HT1080 (cell line): ENCODE data around the gene PURB. TPM values are rescaled to one million over a fixed set of nuclear protein-coding genes. Genes with fewer than 3 reads are reported as not detected.
A peak's percentile ranks its signal among the peaks of the same experiment; 100 is the strongest.
"Not testable (repeated sequence)": the region's sequence is repeated elsewhere in the genome, so short reads cannot be mapped to it uniquely, and the experiment has no call there.

Experiments used
- DNase-seq: peaks from one replicate; pipeline ENCODE4 v3.0.0-alpha.2; 2015; ENCODE audit warnings: low read depth
- polyA plus RNA-seq, 2 experiments: library from polyadenylated mRNA; depleted of rRNA; stranded (reverse); fragments of >200 nt; gene quantifications; 2 replicates each; pipeline ENCODE4 v1.2.3, GENCODE V29; 2015
- total RNA-seq: library from RNA; depleted of rRNA; stranded (reverse); fragments of >200 nt; shearing (Covaris generic); gene quantifications from 2 replicates; pipeline ENCODE4 v1.2.3, GENCODE V29; 2014; rRNA removed

Gene PURB
- 12.8 and 20.2 TPM in 2 replicates for total RNA-seq
- polyA plus RNA-seq (2015; cell fraction: cytosol; rRNA removed) = 18.6 and 22.2 TPM in 2 replicates
- 15.1 and 16.9 TPM in 2 replicates for polyA plus RNA-seq (2015; cell fraction: nucleus; rRNA removed)

- DNase-seq = peak; percentile 99
Observed at GRCh38 chr7:44885394-44886317, at the start of gene PURB. PURB (minus strand) TSS chr7:44885530; CDS start chr7:44885348, 182 bp downstream.

GRCh38 chr7:44935016-44935415 is 49.7 kb upstream of the PURB start:
- no peak for DNase-seq

- not testable (repeated sequence) for DNase-seq
Observed at GRCh38 chr7:44934510-44934909, 49.2 kb upstream of the PURB start.

- DNase-seq = no peak
Observed at GRCh38 chr7:44930921-44931320, 45.6 kb upstream of the PURB start.

- no peak for DNase-seq
Observed at GRCh38 chr7:44922351-44922694, 37.0 kb upstream of the PURB start.

- peak; percentile 54 for DNase-seq
Observed at GRCh38 chr7:44921607-44922350, 36.4 kb upstream of the PURB start.

- no peak for DNase-seq
Observed at GRCh38 chr7:44920119-44920518, 34.8 kb upstream of the PURB start.

GRCh38 chr7:44918029-44918428 is 32.7 kb upstream of the PURB start:
- DNase-seq = no peak

- DNase-seq = no peak
Observed at GRCh38 chr7:44917465-44917864, 32.1 kb upstream of the PURB start.

- DNase-seq = no peak
Observed at GRCh38 chr7:44914992-44915607, 29.8 kb upstream of the PURB start.

GRCh38 chr7:44912775-44913347 is 27.5 kb upstream of the PURB start:
- DNase-seq = no peak

GRCh38 chr7:44911911-44912310 is 26.6 kb upstream of the PURB start:
- no peak for DNase-seq

- no peak for DNase-seq
Observed at GRCh38 chr7:44909596-44910389, 24.5 kb upstream of the PURB start.

GRCh38 chr7:44906965-44907364 is 21.6 kb upstream of the PURB start:
- DNase-seq = no peak

- no peak for DNase-seq
Observed at GRCh38 chr7:44905002-44905635, 19.8 kb upstream of the PURB start.

GRCh38 chr7:44899443-44899842 is 14.1 kb upstream of the PURB start:
- no peak for DNase-seq

GRCh38 chr7:44898039-44898438 is 12.7 kb upstream of the PURB start:
- no peak for DNase-seq

GRCh38 chr7:44897309-44897708 is 12.0 kb upstream of the PURB start:
- DNase-seq = no peak

GRCh38 chr7:44894888-44895580 is 9.7 kb upstream of the PURB start:
- no peak for DNase-seq
